LNCAP (cell line): Measurements from ENCODE around the gene DNAI4.
A peak's percentile ranks its signal among the peaks of the same experiment; 100 is the strongest.

Source experiments
- TF ChIP-seq, protein P1 (sequence below): fragments of 450-650 bp; IDR thresholded peaks from 2 replicates; pipeline ENCODE4 v1.5.1; 2017; ENCODE audit warnings: mild to moderate bottlenecking

DNAI4 gene

DNA sequence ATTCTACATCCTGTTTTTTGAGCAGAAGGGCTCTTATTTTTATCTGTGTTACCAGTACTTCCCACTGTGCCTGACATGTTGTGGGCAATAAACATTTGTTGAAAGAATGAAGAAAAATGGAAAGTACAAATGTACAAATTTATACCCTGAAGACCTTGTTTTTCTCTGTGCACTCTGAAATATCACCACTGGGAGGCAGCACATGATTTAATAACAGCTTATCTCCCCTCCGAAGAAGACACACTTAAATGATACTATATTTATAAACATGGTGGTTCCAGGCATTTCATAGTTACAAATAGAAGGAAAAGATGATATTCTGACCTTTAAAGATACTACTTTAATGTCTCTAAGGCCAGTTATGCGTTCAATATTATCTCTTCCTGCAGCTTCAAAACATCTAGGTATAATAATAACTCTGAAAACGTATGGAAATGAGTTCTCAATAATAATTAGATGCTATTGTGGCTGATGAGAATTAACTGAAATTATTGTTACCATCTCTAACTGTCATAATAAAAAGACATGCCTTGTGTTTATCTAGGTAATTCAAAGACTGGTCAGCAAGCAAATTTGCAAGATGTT lies 159.6 kb downstream of the DNAI4 start:
- TF ChIP-seq, protein P1, sequence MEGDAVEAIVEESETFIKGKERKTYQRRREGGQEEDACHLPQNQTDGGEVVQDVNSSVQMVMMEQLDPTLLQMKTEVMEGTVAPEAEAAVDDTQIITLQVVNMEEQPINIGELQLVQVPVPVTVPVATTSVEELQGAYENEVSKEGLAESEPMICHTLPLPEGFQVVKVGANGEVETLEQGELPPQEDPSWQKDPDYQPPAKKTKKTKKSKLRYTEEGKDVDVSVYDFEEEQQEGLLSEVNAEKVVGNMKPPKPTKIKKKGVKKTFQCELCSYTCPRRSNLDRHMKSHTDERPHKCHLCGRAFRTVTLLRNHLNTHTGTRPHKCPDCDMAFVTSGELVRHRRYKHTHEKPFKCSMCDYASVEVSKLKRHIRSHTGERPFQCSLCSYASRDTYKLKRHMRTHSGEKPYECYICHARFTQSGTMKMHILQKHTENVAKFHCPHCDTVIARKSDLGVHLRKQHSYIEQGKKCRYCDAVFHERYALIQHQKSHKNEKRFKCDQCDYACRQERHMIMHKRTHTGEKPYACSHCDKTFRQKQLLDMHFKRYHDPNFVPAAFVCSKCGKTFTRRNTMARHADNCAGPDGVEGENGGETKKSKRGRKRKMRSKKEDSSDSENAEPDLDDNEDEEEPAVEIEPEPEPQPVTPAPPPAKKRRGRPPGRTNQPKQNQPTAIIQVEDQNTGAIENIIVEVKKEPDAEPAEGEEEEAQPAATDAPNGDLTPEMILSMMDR, result peak; percentile 82
